ENCODE data around the gene ST6GALNAC3. TPM values are rescaled to one million over a fixed set of nuclear protein-coding genes. Genes with fewer than 3 reads are reported as not detected.
"Not testable (repeated sequence)": the region's sequence is repeated elsewhere in the genome, so short reads cannot be mapped to it uniquely, and the experiment has no call there.

ST6GALNAC3 gene
- total RNA-seq, 1 experiment from 2014 or later, result 0.48 TPM

- peak; percentile 81 for DNase-seq (ENCODE audit: low read depth)
These were observed 1.1 kb upstream of the ST6GALNAC3 start for GRCh38 chr1:76073481-76073880.

DNA sequence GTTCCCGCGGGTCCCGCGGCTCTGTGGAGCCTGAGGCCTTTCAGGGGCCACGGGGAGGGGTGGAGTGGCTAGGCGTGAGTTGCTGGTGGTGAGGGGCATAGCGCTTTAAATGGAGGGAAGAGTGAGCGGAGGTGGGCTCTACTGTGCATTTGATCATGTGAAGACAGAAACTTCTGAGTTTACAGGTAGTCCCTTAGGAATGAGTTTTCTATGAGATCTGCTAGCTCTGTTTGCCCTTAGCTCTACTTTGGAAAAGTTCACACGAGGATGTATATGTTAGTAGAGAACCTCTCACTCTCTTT is 593 bp downstream of the ST6GALNAC3 start:
- DNase-seq (ENCODE audit: low read depth), result no peak

- peak; percentile 12 for DNase-seq (ENCODE audit: low read depth)
These were observed 1.3 kb downstream of the ST6GALNAC3 start for GRCh38 chr1:76075877-76076276.

DNA sequence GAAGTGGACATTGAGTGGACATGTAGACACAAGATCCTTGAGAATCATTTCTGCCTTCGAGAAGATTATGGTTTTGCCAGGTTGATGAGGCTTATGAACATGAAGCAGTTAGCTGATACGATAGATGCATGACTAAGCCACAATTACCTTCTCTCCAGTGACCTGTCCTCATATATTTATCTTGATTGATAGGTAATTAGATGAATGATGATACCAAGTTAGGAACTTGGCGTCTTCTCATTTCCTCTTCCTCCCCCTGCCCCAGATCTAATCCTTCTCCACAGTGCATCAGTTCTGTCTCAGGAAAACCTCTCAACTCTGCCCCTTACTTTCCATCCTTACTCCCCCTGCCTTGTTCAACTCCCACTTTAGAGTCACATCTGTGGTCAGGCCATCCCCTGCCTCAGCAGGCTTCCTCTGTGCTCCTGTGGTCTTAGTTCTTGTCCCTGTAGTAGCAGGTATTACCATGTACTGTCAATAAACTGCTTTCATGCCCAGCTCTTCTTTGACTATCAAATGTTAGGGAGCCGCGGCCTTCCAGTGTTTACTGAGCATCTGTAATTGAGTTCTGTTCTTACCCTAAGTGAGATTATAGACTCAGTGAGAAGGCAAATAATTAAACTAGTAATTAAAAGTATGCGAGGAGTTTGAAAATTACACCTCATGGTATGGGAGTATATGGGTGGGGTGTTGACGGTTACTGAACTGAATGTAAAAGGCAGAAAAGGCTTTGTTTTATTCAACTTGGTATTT is 5.1 kb downstream of the ST6GALNAC3 start:
- DNase-seq (ENCODE audit: low read depth), result no peak

- DNase-seq (ENCODE audit: low read depth), result no peak
These were observed 6.1 kb downstream of the ST6GALNAC3 start for GRCh38 chr1:76080552-76081079.

GRCh38 chr1:76082062-76082461 is 7.5 kb downstream of the ST6GALNAC3 start:
- DNase-seq (ENCODE audit: low read depth), result no peak

- DNase-seq (ENCODE audit: low read depth), result no peak
These were observed 8.6 kb downstream of the ST6GALNAC3 start for GRCh38 chr1:76083189-76083588.

DNA sequence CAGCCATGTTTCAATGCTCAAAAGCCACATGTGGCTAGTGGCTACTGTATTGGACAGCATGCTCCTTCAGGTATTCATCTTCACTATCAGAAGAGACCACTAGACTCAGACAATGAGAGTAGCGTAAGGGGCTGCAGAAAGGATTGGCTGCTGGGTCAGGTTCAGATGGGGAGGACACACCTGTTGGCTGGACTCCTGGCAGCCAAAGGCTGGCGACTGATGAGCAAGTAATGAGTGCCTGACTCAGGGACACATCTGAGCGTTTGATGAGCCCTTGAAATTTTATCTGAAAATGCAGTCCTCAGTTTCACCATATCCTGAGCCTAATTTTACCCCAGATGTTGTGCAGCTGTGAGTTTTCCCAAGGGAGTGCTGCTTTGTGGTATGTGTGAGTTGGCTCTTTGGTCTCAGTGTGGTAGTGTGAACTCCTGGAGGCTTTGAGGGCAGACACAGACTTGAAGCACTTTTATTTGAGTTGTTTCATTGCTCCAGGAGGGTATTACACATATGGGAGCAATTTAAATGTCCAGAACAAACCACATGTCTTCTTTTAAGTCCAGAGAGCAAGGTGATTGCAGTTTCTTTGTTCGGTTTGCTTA is 9.6 kb downstream of the ST6GALNAC3 start:
- DNase-seq (ENCODE audit: low read depth), result peak; percentile 72

DNA sequence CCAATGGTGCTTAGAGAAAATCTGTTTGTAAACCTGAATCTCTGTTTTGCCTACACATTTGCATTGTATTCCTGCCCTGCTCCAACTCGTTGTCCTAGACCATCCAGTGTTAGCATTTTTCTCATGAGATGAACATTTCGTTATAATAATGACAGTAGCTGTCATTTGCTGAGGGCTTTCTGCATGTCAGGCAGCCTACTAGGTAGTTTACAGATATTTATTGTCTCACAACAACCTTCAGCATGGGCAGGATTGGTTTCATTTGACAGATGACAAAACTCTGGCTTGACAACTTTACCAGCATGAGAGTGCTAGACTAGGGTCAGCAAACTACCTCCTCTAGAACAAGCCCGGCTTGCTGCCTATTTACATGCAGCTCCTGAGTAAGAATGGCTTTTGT is 10.1 kb downstream of the ST6GALNAC3 start:
- DNase-seq (ENCODE audit: low read depth), result no peak

GRCh38 chr1:76086109-76086508 is 11.6 kb downstream of the ST6GALNAC3 start:
- DNase-seq (ENCODE audit: low read depth), result no peak

DNA sequence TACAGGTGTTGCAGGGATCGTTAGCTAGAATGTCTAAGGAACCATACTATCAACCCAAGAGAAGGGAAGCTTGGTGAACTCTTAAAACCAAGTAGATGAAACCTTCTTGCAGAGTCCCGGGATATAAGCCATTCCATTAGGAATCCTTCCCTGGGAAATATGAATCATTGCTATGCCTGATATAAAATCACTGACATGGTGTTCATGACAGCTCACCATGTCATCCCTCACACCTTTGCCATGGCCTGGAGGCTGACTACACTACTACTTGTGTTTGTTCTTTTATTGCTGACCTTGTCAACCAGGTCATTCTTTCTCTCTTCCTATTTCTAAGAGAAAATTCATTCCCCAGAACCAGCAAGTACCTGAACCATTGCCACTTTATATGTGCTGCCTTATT is 12.1 kb downstream of the ST6GALNAC3 start:
- no peak for DNase-seq (ENCODE audit: low read depth)

- DNase-seq (ENCODE audit: low read depth), result no peak
These were observed 16.0 kb downstream of the ST6GALNAC3 start for GRCh38 chr1:76090283-76091203.

GRCh38 chr1:76092812-76093211 is 18.3 kb downstream of the ST6GALNAC3 start:
- DNase-seq (ENCODE audit: low read depth), result no peak

DNA sequence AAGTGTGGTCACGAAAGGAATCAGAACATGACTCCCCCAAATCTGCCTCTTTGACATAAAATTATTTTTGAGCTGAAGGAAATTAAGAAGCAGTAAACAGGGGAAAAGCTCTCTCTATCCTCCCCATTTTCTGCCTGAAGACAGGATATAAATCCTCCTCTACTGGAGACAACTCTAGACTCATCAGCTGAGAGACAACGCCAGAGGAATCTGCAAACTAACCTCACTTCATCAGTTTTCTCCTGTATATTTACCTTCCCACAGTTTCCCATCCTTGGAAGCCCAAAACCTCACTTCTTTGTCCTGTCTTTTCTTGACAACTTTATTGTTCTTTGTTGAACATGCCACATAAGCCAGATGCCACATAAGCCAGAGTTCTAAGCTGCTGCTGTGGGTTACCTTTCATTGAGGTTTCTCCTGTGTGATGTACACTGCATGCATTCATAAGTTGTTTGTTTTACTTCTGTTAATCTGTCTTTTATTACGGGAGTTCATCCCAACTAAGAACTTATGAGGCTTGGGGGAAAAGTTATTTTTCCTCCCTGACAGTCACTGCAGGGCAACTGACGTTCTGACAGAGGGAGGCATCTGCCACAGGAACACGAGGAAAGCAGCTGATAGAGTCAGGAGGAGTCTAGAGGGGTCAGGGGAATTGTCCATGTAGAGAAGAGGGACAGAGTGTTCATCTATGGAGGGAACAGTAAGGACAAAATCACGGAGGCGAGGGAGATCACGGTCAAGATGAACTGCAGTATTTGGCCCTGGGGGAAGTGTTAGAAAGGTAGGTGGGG is 19.2 kb downstream of the ST6GALNAC3 start:
- DNase-seq (ENCODE audit: low read depth), result no peak

DNA sequence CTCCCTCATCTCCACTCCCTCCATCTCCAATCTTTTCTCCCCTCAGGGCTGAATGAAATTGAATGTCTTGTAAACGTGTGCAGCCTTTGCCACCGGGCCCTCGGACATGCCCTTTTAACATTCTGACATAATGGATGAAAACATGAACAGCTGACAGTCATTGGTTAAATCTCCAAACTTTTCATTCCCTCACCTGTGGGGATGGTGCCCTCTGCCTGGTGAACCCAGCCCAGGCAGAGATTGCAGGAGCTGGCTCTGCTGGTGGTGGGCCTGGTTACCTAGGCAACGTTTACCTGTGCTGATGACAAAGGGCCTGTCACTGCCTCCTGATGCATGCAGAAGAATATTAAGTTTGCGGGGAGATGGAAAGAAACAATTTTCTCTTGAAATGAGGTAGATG is 21.3 kb downstream of the ST6GALNAC3 start:
- DNase-seq (ENCODE audit: low read depth), result no peak

- DNase-seq (ENCODE audit: low read depth), result not testable (repeated sequence)
These were observed 22.5 kb downstream of the ST6GALNAC3 start for GRCh38 chr1:76097064-76097463.

DNA sequence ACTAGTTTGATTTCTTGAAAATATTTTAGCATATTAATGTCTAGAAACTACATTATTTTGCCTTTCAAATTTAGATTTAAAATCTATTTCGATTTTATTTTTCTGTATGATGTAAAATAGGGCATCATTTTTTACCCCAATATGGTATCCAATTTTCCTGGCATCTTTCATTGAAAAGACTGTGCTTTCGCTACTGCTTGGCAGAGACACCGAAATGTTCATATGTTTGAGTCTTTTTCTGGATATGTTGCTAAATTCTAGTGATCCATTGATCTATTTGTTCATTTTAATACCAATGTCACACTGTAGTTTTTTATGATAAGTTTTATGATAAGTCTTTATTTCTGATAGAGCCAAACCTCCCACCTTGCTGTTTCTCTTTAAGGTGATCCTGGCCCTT is 24.3 kb downstream of the ST6GALNAC3 start:
- no peak for DNase-seq (ENCODE audit: low read depth)

DNA sequence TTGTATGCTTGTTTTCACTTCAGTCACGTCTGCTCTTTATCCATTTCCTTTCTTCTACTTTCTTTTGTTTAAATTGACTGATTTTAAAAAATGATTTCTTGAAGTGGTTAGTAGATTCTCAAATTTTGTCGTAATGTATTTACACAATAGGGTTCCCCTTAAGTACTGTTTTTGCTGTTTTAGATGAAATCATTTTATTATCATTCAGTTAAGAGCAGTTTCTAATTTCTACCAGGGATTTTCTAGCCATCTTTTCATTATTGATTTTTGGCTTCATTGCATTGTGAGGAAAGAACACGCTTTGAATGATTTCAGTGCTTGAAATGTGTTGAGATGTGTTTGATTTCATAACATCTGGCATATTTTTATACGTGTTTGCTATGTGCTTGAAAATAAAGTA is 27.0 kb downstream of the ST6GALNAC3 start:
- no peak for DNase-seq (ENCODE audit: low read depth)

DNA sequence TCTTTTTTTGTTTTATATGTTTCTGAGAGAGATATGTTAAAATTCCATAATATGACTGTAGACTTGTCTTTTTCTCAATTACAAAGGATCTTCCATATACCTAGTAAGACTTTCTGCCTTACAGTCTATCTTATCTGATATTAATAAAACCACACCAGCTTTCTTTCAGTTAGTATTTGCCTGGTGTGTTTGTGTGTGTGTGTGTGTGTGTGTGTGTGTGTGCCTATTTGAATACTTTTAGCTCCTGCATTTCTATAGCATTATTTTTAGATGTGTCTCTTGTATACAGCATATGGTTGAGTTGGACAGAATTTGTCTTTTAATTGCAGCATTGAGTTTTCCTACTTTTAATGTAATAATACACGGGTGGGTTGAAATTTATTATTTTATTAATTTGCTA is 27.5 kb downstream of the ST6GALNAC3 start:
- DNase-seq (ENCODE audit: low read depth), result no peak

GRCh38 chr1:76103034-76103433 is 28.5 kb downstream of the ST6GALNAC3 start:
- DNase-seq (ENCODE audit: low read depth), result no peak

DNA sequence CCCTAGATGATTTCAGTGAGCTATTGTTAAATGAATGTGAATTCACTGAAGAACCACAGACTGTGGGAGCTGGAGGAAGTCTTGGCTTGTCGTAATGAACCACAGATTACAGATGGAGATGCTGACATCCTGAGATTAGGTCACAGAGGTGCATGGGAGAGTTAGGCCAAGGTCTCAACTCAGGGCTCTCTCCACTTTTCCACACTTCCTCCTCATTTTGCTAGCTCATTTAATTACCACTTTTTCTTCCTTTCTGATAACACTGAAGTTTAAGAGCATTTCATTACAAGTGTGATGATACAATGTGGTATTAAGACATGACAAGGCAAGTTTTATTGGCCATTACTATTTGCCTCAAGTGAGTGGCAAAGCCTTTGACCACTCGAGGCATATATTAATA is 30.8 kb downstream of the ST6GALNAC3 start:
- no peak for DNase-seq (ENCODE audit: low read depth)

- DNase-seq (ENCODE audit: low read depth), result no peak
These were observed 31.7 kb downstream of the ST6GALNAC3 start for GRCh38 chr1:76106251-76106650.
